Measurements from ENCODE around the gene KIRREL3. TPM values are rescaled to one million over a fixed set of nuclear protein-coding genes. Genes with fewer than 3 reads are reported as not detected.

The KIRREL3 gene
- polyA plus RNA-seq, 1 experiment = 2.3 TPM

DNA sequence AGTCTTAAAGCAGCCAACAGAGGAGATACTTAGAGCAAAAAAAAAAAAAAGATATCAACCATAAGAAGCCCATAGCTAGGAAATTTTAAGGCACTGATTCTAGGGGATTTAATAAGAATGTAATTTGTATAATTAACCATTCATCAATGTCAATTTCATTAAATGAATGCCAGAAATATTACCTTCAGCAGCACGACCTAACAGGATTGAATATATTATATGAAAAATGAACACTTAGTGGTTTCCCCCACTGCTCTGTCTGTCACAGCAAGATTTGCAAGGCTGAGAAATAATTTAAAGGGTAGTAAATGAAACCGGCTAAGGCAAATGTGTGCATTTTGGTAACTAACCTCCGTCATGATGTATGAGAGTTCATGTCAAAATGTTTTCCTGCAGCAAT is 319.9 kb downstream of the KIRREL3 start:
- Histone ChIP-seq H3K9me3 (ENCODE audit: control insufficient read depth, insufficient read depth, low read length) (no peaks in the 10 kb centered on the region), H3K27me3 (ENCODE audit: control insufficient read depth, insufficient read depth, low read length) (no peaks in the 10 kb centered on the region), H3K4me3 (ENCODE audit: low read depth, low read length) (no peak overlapping the region), H3K27ac (ENCODE audit: low read depth, low read length) (no peak overlapping the region)
- ChIA-PET POLR2A (no interaction called here), CTCF (interaction anchor here (0.6 kb wide), 1 partner anchor 641 kb away, joined by 3 read pairs; no protein-coding TSS in a partner anchor)
- TF ChIP-seq, protein P1, sequence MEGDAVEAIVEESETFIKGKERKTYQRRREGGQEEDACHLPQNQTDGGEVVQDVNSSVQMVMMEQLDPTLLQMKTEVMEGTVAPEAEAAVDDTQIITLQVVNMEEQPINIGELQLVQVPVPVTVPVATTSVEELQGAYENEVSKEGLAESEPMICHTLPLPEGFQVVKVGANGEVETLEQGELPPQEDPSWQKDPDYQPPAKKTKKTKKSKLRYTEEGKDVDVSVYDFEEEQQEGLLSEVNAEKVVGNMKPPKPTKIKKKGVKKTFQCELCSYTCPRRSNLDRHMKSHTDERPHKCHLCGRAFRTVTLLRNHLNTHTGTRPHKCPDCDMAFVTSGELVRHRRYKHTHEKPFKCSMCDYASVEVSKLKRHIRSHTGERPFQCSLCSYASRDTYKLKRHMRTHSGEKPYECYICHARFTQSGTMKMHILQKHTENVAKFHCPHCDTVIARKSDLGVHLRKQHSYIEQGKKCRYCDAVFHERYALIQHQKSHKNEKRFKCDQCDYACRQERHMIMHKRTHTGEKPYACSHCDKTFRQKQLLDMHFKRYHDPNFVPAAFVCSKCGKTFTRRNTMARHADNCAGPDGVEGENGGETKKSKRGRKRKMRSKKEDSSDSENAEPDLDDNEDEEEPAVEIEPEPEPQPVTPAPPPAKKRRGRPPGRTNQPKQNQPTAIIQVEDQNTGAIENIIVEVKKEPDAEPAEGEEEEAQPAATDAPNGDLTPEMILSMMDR (IDR thresholded peaks at IDR 0.05; ENCODE audit: low read depth, low read length) = no peak
- no peak for DNase-seq (ENCODE audit: low read depth, low spot score)

DNA sequence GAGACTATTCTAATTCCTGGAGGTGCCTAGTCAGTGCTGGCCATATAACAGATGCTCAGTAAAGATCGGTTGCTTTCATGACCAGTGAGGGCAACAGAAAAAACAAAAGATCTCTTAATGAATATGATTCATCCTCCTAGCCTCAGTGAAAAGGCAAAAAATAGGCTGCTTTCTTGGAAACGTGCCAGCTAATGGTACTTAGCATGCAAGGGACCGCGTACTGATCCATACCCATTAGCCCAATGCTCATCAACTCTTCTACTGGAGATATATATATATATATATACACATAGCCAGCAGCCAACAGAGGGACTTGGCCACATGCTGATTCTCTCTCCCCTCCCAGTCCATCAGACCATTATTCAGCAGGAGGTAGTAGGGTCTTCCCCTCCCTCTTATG is 320.4 kb downstream of the KIRREL3 start:
- H3K9me3 ChIP-seq (ENCODE audit: control insufficient read depth, insufficient read depth, low read length) = no peaks in the 10 kb centered on the region
- H3K27ac ChIP-seq (ENCODE audit: low read depth, low read length) = no peak overlapping the region
- H3K27me3 ChIP-seq (ENCODE audit: control insufficient read depth, insufficient read depth, low read length) = no peaks in the 10 kb centered on the region
- POLR2A ChIA-PET = no interaction called here
- DNase-seq (ENCODE audit: low read depth, low spot score) = no peak
- TF ChIP-seq, protein P1 (IDR thresholded peaks at IDR 0.05; ENCODE audit: low read depth, low read length) = no peak
- no peak overlapping the region for H3K4me3 ChIP-seq (ENCODE audit: low read depth, low read length)
- CTCF ChIA-PET = no interaction called here

- CTCF ChIA-PET = no interaction called here
- no peak for DNase-seq (ENCODE audit: low read depth, low spot score)
- POLR2A ChIA-PET = no interaction called here
- Histone ChIP-seq H3K4me3 (ENCODE audit: low read depth, low read length) (no peak overlapping the region), H3K27ac (ENCODE audit: low read depth, low read length) (no peak overlapping the region), H3K27me3 (ENCODE audit: control insufficient read depth, insufficient read depth, low read length) (no peaks in the 10 kb centered on the region), H3K9me3 (ENCODE audit: control insufficient read depth, insufficient read depth, low read length) (no peaks in the 10 kb centered on the region)
- TF ChIP-seq, protein P1 (IDR thresholded peaks at IDR 0.05; ENCODE audit: low read depth, low read length) = no peak
Observed at GRCh38 chr11:126679033-126679432, 321.5 kb downstream of the KIRREL3 start.

DNA sequence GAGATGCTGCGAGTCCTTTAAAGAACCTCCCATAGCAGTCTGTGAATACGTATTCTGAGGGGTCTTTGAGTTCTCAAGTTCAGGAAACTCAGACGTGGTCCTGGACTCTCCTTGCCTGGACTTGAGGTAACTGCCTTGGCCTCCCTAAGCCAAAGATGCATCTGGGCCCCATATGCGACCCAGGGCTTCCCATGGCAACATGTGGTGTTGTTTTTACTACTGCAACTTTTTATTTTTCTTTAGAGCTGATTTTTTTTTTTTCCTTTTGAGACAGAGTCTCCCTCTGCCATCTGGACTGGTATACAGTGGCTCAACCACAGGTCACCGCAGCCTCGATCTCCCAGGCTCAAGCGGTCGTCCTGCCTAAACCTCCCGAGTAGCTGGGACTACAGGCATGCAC is 324.0 kb downstream of the KIRREL3 start:
- ChIA-PET CTCF (no interaction called here), POLR2A (no interaction called here)
- no peak overlapping the region for H3K27ac ChIP-seq (ENCODE audit: low read depth, low read length)
- H3K27me3 ChIP-seq (ENCODE audit: control insufficient read depth, insufficient read depth, low read length) = no peaks in the 10 kb centered on the region
- no peak overlapping the region for H3K4me3 ChIP-seq (ENCODE audit: low read depth, low read length)
- H3K9me3 ChIP-seq (ENCODE audit: control insufficient read depth, insufficient read depth, low read length) = no peaks in the 10 kb centered on the region
- TF ChIP-seq, protein P1 (IDR thresholded peaks at IDR 0.05; ENCODE audit: low read depth, low read length) = no peak
- no peak for DNase-seq (ENCODE audit: low read depth, low spot score)

GRCh38 chr11:126673319-126673718 is 327.3 kb downstream of the KIRREL3 start:
- Histone ChIP-seq H3K27ac (ENCODE audit: low read depth, low read length) (no peak overlapping the region), H3K4me3 (ENCODE audit: low read depth, low read length) (no peak overlapping the region), H3K27me3 (ENCODE audit: control insufficient read depth, insufficient read depth, low read length) (no peaks in the 10 kb centered on the region), H3K9me3 (ENCODE audit: control insufficient read depth, insufficient read depth, low read length) (no peaks in the 10 kb centered on the region)
- ChIA-PET CTCF (no interaction called here), POLR2A (no interaction called here)
- DNase-seq (ENCODE audit: low read depth, low spot score) = no peak
- TF ChIP-seq, protein P1 (IDR thresholded peaks at IDR 0.05; ENCODE audit: low read depth, low read length) = no peak
